ENCODE results near the gene GSE1.

The GSE1 gene

GRCh38 chr16:85662976-85663830 lies 50.1 kb downstream of the GSE1 start:
- no peak for TF ChIP-seq CTCF (IDR thresholded peaks at IDR 0.05; ENCODE audit: control insufficient read depth, insufficient read depth, low read depth, low read length, missing control alignments)
- DNase-seq (ENCODE audit: low read depth), result no peak

GRCh38 chr16:85663891-85664321 lies 50.8 kb downstream of the GSE1 start:
- H3K4me3 ChIP-seq (ENCODE audit: control insufficient read depth, low read depth, low read length), result no peak overlapping the region
- no peak for TF ChIP-seq CTCF (IDR thresholded peaks at IDR 0.05; ENCODE audit: control insufficient read depth, insufficient read depth, low read depth, low read length, missing control alignments)
- no peak for DNase-seq (ENCODE audit: low read depth)

More at GRCh38 chr16:85662976-85663830, 50.1 kb downstream of the GSE1 start:
- no peak overlapping the region for H3K4me3 ChIP-seq (ENCODE audit: control insufficient read depth, low read depth, low read length)

GRCh38 chr16:85664580-85665372 lies 51.7 kb downstream of the GSE1 start:
- TF ChIP-seq CTCF (IDR thresholded peaks at IDR 0.05; ENCODE audit: control insufficient read depth, insufficient read depth, low read depth, low read length, missing control alignments), result no peak
- DNase-seq (ENCODE audit: low read depth), result no peak
- H3K4me3 ChIP-seq (ENCODE audit: control insufficient read depth, low read depth, low read length), result no peak overlapping the region

GRCh38 chr16:85665373-85665740 lies 52.2 kb downstream of the GSE1 start:
- DNase-seq (ENCODE audit: low read depth), result no peak
- no peak for TF ChIP-seq CTCF (IDR thresholded peaks at IDR 0.05; ENCODE audit: control insufficient read depth, insufficient read depth, low read depth, low read length, missing control alignments)
- H3K4me3 ChIP-seq (ENCODE audit: control insufficient read depth, low read depth, low read length), result no peak overlapping the region

- H3K4me3 ChIP-seq (ENCODE audit: control insufficient read depth, low read depth, low read length), result no peak overlapping the region
- DNase-seq (ENCODE audit: low read depth), result no peak
- TF ChIP-seq CTCF (IDR thresholded peaks at IDR 0.05; ENCODE audit: control insufficient read depth, insufficient read depth, low read depth, low read length, missing control alignments), result no peak
These were observed 52.8 kb downstream of the GSE1 start for GRCh38 chr16:85665929-85666328.

- DNase-seq (ENCODE audit: low read depth), result no peak
- no peak overlapping the region for H3K4me3 ChIP-seq (ENCODE audit: control insufficient read depth, low read depth, low read length)
- no peak for TF ChIP-seq CTCF (IDR thresholded peaks at IDR 0.05; ENCODE audit: control insufficient read depth, insufficient read depth, low read depth, low read length, missing control alignments)
These were observed 54.1 kb downstream of the GSE1 start for GRCh38 chr16:85667261-85667660.
